HG03457 (cell line): ENCODE results near the gene KIT.

Source experiments
- ATAC-seq: cut with Tn5 transposase; IDR thresholded peaks from one replicate; pipeline ENCODE4 v1.9.1; 2021; ENCODE audit warnings: moderate number of reproducible peaks; ENCODE audit not compliant: unreplicated experiment

The KIT gene

GRCh38 chr4:54660591-54660990 lies 2.8 kb downstream of the KIT start:
- no peak for ATAC-seq

GRCh38 chr4:54661169-54661568 lies 3.4 kb downstream of the KIT start:
- no peak for ATAC-seq

- no peak for ATAC-seq
These were observed 3.9 kb downstream of the KIT start for GRCh38 chr4:54661686-54662085.

- no peak for ATAC-seq
These were observed 4.4 kb downstream of the KIT start for GRCh38 chr4:54662123-54662522.

- no peak for ATAC-seq
These were observed 5.3 kb downstream of the KIT start for GRCh38 chr4:54662901-54663585.

- no peak for ATAC-seq
These were observed 6.6 kb downstream of the KIT start for GRCh38 chr4:54664400-54664799.

- ATAC-seq: no peak
These were observed 10.4 kb downstream of the KIT start for GRCh38 chr4:54668014-54668611.

- no peak for ATAC-seq
These were observed 12.1 kb downstream of the KIT start for GRCh38 chr4:54669831-54670230.

- no peak for ATAC-seq
These were observed 18.1 kb downstream of the KIT start for GRCh38 chr4:54675721-54676461.

GRCh38 chr4:54676658-54677057 lies 18.9 kb downstream of the KIT start:
- ATAC-seq: no peak

GRCh38 chr4:54677416-54677815 lies 19.7 kb downstream of the KIT start:
- no peak for ATAC-seq

- no peak for ATAC-seq
These were observed 20.3 kb downstream of the KIT start for GRCh38 chr4:54677853-54678650.

- ATAC-seq: no peak
These were observed 21.1 kb downstream of the KIT start for GRCh38 chr4:54678826-54679225.

GRCh38 chr4:54679813-54680212 lies 22.1 kb downstream of the KIT start:
- no peak for ATAC-seq

- no peak for ATAC-seq
These were observed 26.0 kb downstream of the KIT start for GRCh38 chr4:54683616-54684346.

GRCh38 chr4:54685810-54686209 lies 28.1 kb downstream of the KIT start:
- no peak for ATAC-seq

GRCh38 chr4:54687887-54688841 lies 30.4 kb downstream of the KIT start:
- ATAC-seq: no peak

- no peak for ATAC-seq
These were observed 37.6 kb downstream of the KIT start for GRCh38 chr4:54695337-54695736.

GRCh38 chr4:54695788-54696187 lies 38.0 kb downstream of the KIT start:
- ATAC-seq: no peak

- no peak for ATAC-seq
These were observed 38.9 kb downstream of the KIT start for GRCh38 chr4:54696649-54697048.
